ENCODE data around the gene MTUS2. TPM values are rescaled to one million over a fixed set of nuclear protein-coding genes. Genes with fewer than 3 reads are reported as not detected.

The MTUS2 gene
- total RNA-seq, 4 donors from 2014 or later: 0.20 to 1.6 (median 0.25) TPM; not detected in 1

GRCh38 chr13:29436721-29437280 is 616.7 kb downstream of the MTUS2 start:
- DNase-seq: no peak
- H3K27me3 ChIP-seq: no peaks in the 10 kb centered on the region
- in situ Hi-C loops (cut with MboI; ENCODE audit: low sequenced_read_pairs in 4 of 4) (no loop called here), intact Hi-C loops (cut with DNase I; ENCODE audit: low total_unique reads) (loop anchor here (5.0 kb wide), 1 partner anchor 36 kb away; no protein-coding TSS in a partner anchor)
- H3K4me3 ChIP-seq: no peak overlapping the region
- H3K27ac ChIP-seq: peak overlapping the region in 2 of 4 donors; percentile 76 to 84
- no peak for ATAC-seq
- peaks cover 26 to 57% of the 10 kb centered on the region in 2 donors for H3K4me1 ChIP-seq
- TF ChIP-seq POLR2A (IDR thresholded peaks at IDR 0.05) (no peak), CTCF (IDR thresholded peaks at IDR 0.05 in 4 of 5, conservative IDR thresholded peaks at IDR 0.05 in 1 of 5) (no peak)
- H3K9me3 ChIP-seq: no peaks in the 10 kb centered on the region
- H3K36me3 ChIP-seq: no peaks in the 10 kb centered on the region

DNA sequence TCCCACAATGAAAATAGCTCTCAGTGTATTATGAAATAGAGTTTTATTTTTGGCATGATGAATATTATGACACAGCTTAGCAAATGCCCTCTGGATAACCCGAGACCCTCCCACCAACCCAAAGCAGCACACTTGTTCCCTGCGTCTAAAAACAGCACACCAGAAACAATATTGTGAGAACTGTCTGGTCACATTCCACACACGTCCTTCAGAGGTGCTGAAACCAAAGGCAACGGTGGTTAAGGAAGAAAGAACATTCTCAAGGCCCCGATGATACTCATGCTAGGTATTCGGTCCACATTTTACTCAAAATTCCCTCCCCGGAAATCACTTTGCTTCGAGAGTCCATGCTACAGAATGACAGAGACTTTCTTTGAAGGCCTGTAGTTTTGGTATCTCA is 618.6 kb downstream of the MTUS2 start:
- no peaks in the 10 kb centered on the region for H3K9me3 ChIP-seq
- no peak for TF ChIP-seq CTCF (IDR thresholded peaks at IDR 0.05 in 4 of 5, conservative IDR thresholded peaks at IDR 0.05 in 1 of 5)
- no peak for TF ChIP-seq POLR2A (IDR thresholded peaks at IDR 0.05)
- intact Hi-C loops (cut with DNase I; ENCODE audit: low total_unique reads) (loop anchor here (5.0 kb wide), 1 partner anchor 34 kb away; no protein-coding TSS in a partner anchor), in situ Hi-C loops (cut with MboI; ENCODE audit: low sequenced_read_pairs in 4 of 4) (no loop called here)
- H3K27ac ChIP-seq: peak overlapping the region in 3 of 4 donors; percentile 16 to 60 (median 36)
- no peaks in the 10 kb centered on the region for H3K36me3 ChIP-seq
- peaks cover 26 to 52% of the 10 kb centered on the region in 2 donors for H3K4me1 ChIP-seq
- H3K27me3 ChIP-seq: no peaks in the 10 kb centered on the region
- peak in 1 of 2 donors; percentile 23 for DNase-seq
- peak; percentile 25 to 59 for ATAC-seq
- H3K4me3 ChIP-seq: no peak overlapping the region

DNA sequence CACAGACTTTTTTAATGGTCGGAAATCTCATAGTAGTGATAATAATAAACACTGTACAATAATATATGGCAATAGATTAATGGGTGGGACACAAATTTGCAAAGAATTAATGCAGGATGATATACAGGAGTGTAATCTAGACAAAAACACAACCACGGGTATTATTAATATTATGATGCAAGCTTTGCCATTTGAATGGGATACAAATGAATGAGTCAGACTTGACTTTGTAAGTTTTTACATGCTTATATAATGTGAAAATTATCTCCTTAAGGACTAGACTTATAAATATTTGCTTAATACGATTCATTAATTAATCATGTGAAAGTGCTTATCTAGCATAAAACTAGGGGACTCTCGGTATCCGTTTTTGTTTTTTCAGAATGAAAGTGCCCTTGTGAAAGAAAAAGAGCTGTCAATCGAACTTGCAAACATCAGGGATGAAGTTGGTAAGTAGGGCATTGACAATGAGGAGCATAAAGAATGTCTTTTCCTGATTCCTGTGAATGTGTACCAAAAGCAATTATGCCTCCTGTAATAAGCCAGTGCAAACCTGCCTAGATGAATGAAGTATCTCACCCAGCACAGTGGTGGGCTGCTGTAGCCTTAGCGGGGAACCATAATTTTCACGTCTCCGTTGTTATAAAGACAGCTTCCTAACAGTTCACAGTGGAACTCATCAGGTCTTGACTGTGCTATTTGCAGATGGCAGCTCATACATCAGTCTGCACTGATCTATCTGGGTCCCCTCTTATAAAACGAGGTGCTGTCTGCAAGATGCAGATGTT is 619.7 kb downstream of the MTUS2 start:
- in situ Hi-C loops (cut with MboI; ENCODE audit: low sequenced_read_pairs in 4 of 4): no loop called here
- no peak for DNase-seq
- Histone ChIP-seq H3K4me1 (peaks cover 21 to 47% of the 10 kb centered on the region in 2 donors), H3K27me3 (no peaks in the 10 kb centered on the region), H3K36me3 (no peaks in the 10 kb centered on the region), H3K4me3 (no peak overlapping the region), H3K9me3 (no peaks in the 10 kb centered on the region), H3K27ac (no peak overlapping the region)
- intact Hi-C loops (cut with DNase I; ENCODE audit: low total_unique reads): loop anchor here (5.0 kb wide), 1 partner anchor 33 kb away; no protein-coding TSS in a partner anchor
- no peak for ATAC-seq
- TF ChIP-seq POLR2A (IDR thresholded peaks at IDR 0.05) (no peak), CTCF (IDR thresholded peaks at IDR 0.05 in 4 of 5, conservative IDR thresholded peaks at IDR 0.05 in 1 of 5) (no peak)

- Histone ChIP-seq H3K4me3 (no peak overlapping the region), H3K36me3 (no peaks in the 10 kb centered on the region), H3K27me3 (no peaks in the 10 kb centered on the region), H3K27ac (no peak overlapping the region), H3K9me3 (no peaks in the 10 kb centered on the region), H3K4me1 (peaks cover 11 to 32% of the 10 kb centered on the region in 2 donors)
- no peak for TF ChIP-seq CTCF (IDR thresholded peaks at IDR 0.05 in 4 of 5, conservative IDR thresholded peaks at IDR 0.05 in 1 of 5)
- DNase-seq (no peak), ATAC-seq (no peak)
- intact Hi-C loops (cut with DNase I; ENCODE audit: low total_unique reads) (no loop called here), in situ Hi-C loops (cut with MboI; ENCODE audit: low sequenced_read_pairs in 4 of 4) (no loop called here)
Measured at GRCh38 chr13:29441306-29441705, 621.2 kb downstream of the MTUS2 start.

All from gastrocnemius medialis (tissue), 4 donors.